ENCODE measurements around the gene GNAL. TPM values are rescaled to one million over a fixed set of nuclear protein-coding genes. Genes with fewer than 3 reads are reported as not detected.

Gene GNAL
- total RNA-seq, 2 donors from 2014 or later, result 4.2 to 14.3 TPM

DNA sequence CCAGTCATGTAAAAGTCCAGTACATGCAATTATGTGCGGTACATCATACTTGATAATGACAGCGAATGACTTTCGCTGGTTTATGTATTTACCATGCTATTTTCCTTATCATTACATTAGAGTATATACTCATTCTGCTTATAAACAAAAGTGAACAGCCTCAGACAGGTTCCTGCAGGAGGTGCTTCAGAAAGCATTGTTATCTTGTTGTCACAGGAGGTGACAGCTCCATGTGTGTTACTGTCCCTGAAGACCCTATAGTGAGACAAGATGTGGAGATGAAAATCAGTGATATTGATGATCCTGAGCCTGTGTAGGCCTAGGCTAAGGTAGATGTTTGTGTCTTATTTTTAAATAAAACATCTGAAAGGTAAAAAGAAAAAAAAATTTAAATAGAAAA is 234.4 kb downstream of the GNAL start:
- Histone ChIP-seq H3K4me1 (replicated peaks) (no peaks in the 10 kb centered on the region), H3K27ac (no peak overlapping the region), H3K36me3 (no peaks in the 10 kb centered on the region), H3K9me3 (no peaks in the 10 kb centered on the region), H3K27me3 (replicated peaks; ENCODE audit: insufficient read depth) (no peaks in the 10 kb centered on the region), H3K4me3 (no peak overlapping the region)
- DNase-seq (ENCODE audit: low spot score), result no peak
- TF ChIP-seq, protein P1, sequence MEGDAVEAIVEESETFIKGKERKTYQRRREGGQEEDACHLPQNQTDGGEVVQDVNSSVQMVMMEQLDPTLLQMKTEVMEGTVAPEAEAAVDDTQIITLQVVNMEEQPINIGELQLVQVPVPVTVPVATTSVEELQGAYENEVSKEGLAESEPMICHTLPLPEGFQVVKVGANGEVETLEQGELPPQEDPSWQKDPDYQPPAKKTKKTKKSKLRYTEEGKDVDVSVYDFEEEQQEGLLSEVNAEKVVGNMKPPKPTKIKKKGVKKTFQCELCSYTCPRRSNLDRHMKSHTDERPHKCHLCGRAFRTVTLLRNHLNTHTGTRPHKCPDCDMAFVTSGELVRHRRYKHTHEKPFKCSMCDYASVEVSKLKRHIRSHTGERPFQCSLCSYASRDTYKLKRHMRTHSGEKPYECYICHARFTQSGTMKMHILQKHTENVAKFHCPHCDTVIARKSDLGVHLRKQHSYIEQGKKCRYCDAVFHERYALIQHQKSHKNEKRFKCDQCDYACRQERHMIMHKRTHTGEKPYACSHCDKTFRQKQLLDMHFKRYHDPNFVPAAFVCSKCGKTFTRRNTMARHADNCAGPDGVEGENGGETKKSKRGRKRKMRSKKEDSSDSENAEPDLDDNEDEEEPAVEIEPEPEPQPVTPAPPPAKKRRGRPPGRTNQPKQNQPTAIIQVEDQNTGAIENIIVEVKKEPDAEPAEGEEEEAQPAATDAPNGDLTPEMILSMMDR (IDR thresholded peaks at IDR 0.05), result no peak
- TF ChIP-seq POLR2AphosphoS5 (IDR thresholded peaks at IDR 0.05) (no peak), POLR2A (IDR thresholded peaks at IDR 0.05) (no peak)
- WGBS, result 64% methylated on average over 3 of the region's 3 CpGs
- intact Hi-C loops (cut with DNase I), result no loop called here

DNA sequence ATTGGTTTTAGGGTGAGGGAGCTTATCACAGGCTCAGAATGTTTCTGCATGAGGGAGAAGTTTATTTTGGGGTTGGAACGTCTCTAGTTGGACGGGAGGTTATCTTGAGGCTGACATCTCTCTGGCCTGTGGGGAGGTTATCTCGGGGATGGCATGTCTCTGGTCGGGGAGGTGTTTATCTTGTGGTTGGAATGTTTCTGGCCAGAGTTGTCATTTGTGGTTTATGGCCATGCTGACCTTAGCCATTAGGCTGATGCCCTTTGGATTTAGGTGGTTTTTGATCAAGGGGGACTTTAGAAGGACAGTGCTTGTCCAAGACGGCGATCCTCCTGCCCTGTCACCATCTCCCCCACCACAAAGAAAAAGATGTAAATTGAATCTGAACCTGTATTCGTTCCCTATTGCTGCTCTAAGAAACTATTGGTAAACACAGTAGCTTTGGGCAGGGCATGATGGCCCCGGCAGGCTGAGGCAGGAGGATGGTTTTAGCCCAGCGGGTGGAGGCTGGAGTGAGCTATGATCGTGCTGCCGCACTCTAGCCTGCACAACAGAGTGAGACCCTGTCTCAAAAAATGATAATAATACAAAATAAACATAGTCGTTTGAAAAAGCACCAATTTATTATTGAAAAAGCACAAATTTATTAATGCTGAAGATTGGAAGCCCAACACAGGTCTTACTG is 236.9 kb downstream of the GNAL start:
- intact Hi-C loops (cut with DNase I), result no loop called here
- H3K4me1 ChIP-seq (replicated peaks), result no peaks in the 10 kb centered on the region
- no peaks in the 10 kb centered on the region for H3K27me3 ChIP-seq (replicated peaks; ENCODE audit: insufficient read depth)
- no peaks in the 10 kb centered on the region for H3K36me3 ChIP-seq
- DNase-seq (ENCODE audit: low spot score), result no peak
- TF ChIP-seq, protein P1 (IDR thresholded peaks at IDR 0.05), result no peak
- TF ChIP-seq POLR2AphosphoS5 (IDR thresholded peaks at IDR 0.05), result no peak
- WGBS, result 70% methylated on average over 12 of the region's 12 CpGs
- no peak overlapping the region for H3K4me3 ChIP-seq
- no peaks in the 10 kb centered on the region for H3K9me3 ChIP-seq
- H3K27ac ChIP-seq, result no peak overlapping the region

- no peaks in the 10 kb centered on the region for H3K27me3 ChIP-seq (replicated peaks; ENCODE audit: insufficient read depth)
- no peaks in the 10 kb centered on the region for H3K4me1 ChIP-seq (replicated peaks)
- no peaks in the 10 kb centered on the region for H3K9me3 ChIP-seq
- H3K36me3 ChIP-seq, result no peaks in the 10 kb centered on the region
- TF ChIP-seq POLR2AphosphoS5 (IDR thresholded peaks at IDR 0.05) (no peak), POLR2A (IDR thresholded peaks at IDR 0.05) (no peak)
- TF ChIP-seq, protein P1 (IDR thresholded peaks at IDR 0.05), result no peak
- DNase-seq (ENCODE audit: low spot score), result no peak
- H3K27ac ChIP-seq, result no peak overlapping the region
- no peak overlapping the region for H3K4me3 ChIP-seq
- intact Hi-C loops (cut with DNase I), result no loop called here
- 0% methylated on average over 1 of the region's 1 CpG for WGBS
Observed at GRCh38 chr18:11927497-11927896, 238.4 kb downstream of the GNAL start.

- H3K4me1 ChIP-seq (replicated peaks), result no peaks in the 10 kb centered on the region
- H3K27ac ChIP-seq, result no peak overlapping the region
- DNase-seq (ENCODE audit: low spot score), result no peak
- H3K9me3 ChIP-seq, result no peaks in the 10 kb centered on the region
- no peaks in the 10 kb centered on the region for H3K36me3 ChIP-seq
- intact Hi-C loops (cut with DNase I), result loop anchor here (10.0 kb wide), 1 partner anchor 278 kb away; no protein-coding TSS in a partner anchor
- no peaks in the 10 kb centered on the region for H3K27me3 ChIP-seq (replicated peaks; ENCODE audit: insufficient read depth)
- no peak for TF ChIP-seq POLR2A (IDR thresholded peaks at IDR 0.05)
- TF ChIP-seq POLR2AphosphoS5 (IDR thresholded peaks at IDR 0.05), result no peak
- TF ChIP-seq, protein P1 (IDR thresholded peaks at IDR 0.05), result no peak
- H3K4me3 ChIP-seq, result no peak overlapping the region
- 90% methylated on average over 14 of the region's 14 CpGs for WGBS
Observed at GRCh38 chr18:11932393-11932792, 243.3 kb downstream of the GNAL start.

Small RNAs within 50 kb of the gene (microRNA-seq; reads per million reads assigned to microRNA genes)
- not detected for gene MIR7153

Other genes with a start within 250 kb of the GNAL start
- gene SLC35G4, start 79.7 kb upstream of the GNAL start, total RNA-seq, result not detected
- 10 to 100 TPM; 42.8 to 50.0 TPM for gene CHMP1B, start 162.1 kb downstream of the GNAL start, total RNA-seq
- 10 to 100 TPM; 19.3 to 29.1 TPM for gene MPPE1, start 219.1 kb downstream of the GNAL start, total RNA-seq